ENCODE results near the gene DDX60.

DDX60 gene

DNA sequence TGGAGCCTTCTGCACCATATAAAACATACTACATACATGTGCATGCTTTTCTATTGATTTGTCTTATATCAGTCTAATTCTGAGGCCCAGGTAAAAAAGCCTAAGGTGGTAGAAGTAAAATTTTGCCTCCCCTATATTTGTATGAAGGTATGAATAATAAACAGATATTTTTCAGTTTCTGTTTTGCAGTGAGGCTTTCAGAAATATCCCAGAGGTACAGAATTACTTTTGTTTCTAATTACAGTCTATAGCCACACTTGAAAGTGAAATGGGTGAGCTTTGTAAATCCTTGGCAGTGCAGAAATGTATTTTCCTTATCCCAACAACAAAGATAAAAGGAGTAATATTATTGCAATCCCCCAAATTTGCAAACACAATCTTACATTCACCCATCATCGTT, 59.5 kb downstream of the DDX60 start:
- Histone ChIP-seq H3K36me3 (ENCODE audit: control insufficient read depth in 2 of 2, insufficient read depth in 1 of 2, low read length in 2 of 2) (no peaks in the 10 kb centered on the region), H3K9me3 (ENCODE audit: control insufficient read depth, insufficient read depth, low read depth, low read length) (no peaks in the 10 kb centered on the region), H3K4me1 (ENCODE audit: control insufficient read depth, insufficient read depth, low read length) (peaks cover 9% of the 10 kb centered on the region), H3K4me3 (ENCODE audit: low read depth, low read length) (no peak overlapping the region), H3K27ac (ENCODE audit: extremely low read depth, low read depth, low read length) (no peak overlapping the region)
- ChIA-PET POLR2A (no interaction called here), CTCF (no interaction called here)
- no peak for TF ChIP-seq ZNF202 (tag by site-specific recombination; IDR thresholded peaks at IDR 0.05; ENCODE audit: borderline replicate concordance)
- TF ChIP-seq, protein P1, sequence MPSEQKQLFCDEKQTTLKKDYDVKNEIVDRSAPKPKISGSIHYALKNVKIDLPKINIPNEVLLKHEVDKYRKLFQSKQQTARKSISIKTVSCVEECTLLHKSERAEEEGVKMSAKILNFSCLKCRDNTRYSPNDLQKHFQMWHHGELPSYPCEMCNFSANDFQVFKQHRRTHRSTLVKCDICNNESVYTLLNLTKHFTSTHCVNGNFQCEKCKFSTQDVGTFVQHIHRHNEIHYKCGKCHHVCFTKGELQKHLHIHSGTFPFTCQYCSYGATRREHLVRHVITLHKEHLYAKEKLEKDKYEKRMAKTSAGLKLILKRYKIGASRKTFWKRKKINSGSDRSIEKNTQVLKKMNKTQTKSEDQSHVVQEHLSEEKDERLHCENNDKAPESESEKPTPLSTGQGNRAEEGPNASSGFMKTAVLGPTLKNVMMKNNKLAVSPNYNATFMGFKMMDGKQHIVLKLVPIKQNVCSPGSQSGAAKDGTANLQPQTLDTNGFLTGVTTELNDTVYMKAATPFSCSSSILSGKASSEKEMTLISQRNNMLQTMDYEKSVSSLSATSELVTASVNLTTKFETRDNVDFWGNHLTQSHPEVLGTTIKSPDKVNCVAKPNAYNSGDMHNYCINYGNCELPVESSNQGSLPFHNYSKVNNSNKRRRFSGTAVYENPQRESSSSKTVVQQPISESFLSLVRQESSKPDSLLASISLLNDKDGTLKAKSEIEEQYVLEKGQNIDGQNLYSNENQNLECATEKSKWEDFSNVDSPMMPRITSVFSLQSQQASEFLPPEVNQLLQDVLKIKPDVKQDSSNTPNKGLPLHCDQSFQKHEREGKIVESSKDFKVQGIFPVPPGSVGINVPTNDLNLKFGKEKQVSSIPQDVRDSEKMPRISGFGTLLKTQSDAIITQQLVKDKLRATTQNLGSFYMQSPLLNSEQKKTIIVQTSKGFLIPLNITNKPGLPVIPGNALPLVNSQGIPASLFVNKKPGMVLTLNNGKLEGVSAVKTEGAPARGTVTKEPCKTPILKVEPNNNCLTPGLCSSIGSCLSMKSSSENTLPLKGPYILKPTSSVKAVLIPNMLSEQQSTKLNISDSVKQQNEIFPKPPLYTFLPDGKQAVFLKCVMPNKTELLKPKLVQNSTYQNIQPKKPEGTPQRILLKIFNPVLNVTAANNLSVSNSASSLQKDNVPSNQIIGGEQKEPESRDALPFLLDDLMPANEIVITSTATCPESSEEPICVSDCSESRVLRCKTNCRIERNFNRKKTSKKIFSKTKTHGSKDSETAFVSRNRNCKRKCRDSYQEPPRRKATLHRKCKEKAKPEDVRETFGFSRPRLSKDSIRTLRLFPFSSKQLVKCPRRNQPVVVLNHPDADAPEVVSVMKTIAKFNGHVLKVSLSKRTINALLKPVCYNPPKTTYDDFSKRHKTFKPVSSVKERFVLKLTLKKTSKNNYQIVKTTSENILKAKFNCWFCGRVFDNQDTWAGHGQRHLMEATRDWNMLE (tag by site-specific recombination; conservative IDR thresholded peaks at IDR 0.05; ENCODE audit: low read depth) = no peak

DNA sequence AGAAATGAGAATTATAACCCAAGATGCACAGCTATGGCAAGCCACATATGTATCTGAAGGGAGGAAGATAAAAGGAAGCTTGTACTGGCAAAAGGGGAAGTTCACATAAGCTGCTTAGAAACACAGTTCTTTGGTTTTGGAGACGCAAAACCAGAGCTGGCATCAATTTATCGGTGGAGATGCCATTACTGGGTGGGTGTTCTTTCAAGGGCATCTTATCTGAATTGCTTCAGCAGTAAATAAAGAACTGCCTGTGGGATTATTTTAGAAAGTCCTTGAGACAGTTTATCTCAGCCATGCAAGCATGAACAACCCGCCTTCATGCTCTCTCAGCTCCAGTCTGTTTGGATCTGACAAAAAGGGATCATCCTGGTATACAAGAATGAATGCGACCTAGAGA, 60.8 kb downstream of the DDX60 start:
- Histone ChIP-seq H3K36me3 (ENCODE audit: control insufficient read depth in 2 of 2, insufficient read depth in 1 of 2, low read length in 2 of 2) (no peaks in the 10 kb centered on the region), H3K4me1 (ENCODE audit: control insufficient read depth, insufficient read depth, low read length) (peaks cover 2% of the 10 kb centered on the region), H3K9me3 (ENCODE audit: control insufficient read depth, insufficient read depth, low read depth, low read length) (no peaks in the 10 kb centered on the region), H3K4me3 (ENCODE audit: low read depth, low read length) (no peak overlapping the region), H3K27ac (ENCODE audit: extremely low read depth, low read depth, low read length) (no peak overlapping the region)
- ChIA-PET CTCF (interaction anchor here (0.6 to 0.7 kb wide), 2 partner anchors 417 to 1298 kb away, joined by 3 to 4 read pairs; no protein-coding TSS in a partner anchor), POLR2A (no interaction called here)
- no peak for TF ChIP-seq ZNF24 (tag by site-specific recombination; IDR thresholded peaks at IDR 0.05)
- TF ChIP-seq, protein P2, sequence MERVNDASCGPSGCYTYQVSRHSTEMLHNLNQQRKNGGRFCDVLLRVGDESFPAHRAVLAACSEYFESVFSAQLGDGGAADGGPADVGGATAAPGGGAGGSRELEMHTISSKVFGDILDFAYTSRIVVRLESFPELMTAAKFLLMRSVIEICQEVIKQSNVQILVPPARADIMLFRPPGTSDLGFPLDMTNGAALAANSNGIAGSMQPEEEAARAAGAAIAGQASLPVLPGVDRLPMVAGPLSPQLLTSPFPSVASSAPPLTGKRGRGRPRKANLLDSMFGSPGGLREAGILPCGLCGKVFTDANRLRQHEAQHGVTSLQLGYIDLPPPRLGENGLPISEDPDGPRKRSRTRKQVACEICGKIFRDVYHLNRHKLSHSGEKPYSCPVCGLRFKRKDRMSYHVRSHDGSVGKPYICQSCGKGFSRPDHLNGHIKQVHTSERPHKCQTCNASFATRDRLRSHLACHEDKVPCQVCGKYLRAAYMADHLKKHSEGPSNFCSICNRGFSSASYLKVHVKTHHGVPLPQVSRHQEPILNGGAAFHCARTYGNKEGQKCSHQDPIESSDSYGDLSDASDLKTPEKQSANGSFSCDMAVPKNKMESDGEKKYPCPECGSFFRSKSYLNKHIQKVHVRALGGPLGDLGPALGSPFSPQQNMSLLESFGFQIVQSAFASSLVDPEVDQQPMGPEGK (tag by site-specific recombination; IDR thresholded peaks at IDR 0.05) = no peak
- no peak for TF ChIP-seq ZNF274 (IDR thresholded peaks at IDR 0.05; ENCODE audit: low read length)
- no peak for TF ChIP-seq ZNF274 (tag by site-specific recombination; IDR thresholded peaks at IDR 0.05; ENCODE audit: borderline replicate concordance)
- TF ChIP-seq ZSCAN30 (tag by site-specific recombination; IDR thresholded peaks at IDR 0.05) = no peak
- TF ChIP-seq, protein P3, sequence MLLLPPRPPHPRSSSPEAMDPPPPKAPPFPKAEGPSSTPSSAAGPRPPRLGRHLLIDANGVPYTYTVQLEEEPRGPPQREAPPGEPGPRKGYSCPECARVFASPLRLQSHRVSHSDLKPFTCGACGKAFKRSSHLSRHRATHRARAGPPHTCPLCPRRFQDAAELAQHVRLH (tag by site-specific recombination; IDR thresholded peaks at IDR 0.05) = no peak
- TF ChIP-seq ZNF830 (tag by site-specific recombination; IDR thresholded peaks at IDR 0.05; ENCODE audit: low read depth) = no peak
- no peak for TF ChIP-seq HOXC10 (CRISPR knock-in tag; IDR thresholded peaks at IDR 0.05)
- no peak for TF ChIP-seq BCL11A (tag by site-specific recombination; IDR thresholded peaks at IDR 0.05; ENCODE audit: low read depth)
- no peak for TF ChIP-seq MYNN (tag by site-specific recombination; IDR thresholded peaks at IDR 0.05; ENCODE audit: borderline replicate concordance)
- TF ChIP-seq, protein P4, sequence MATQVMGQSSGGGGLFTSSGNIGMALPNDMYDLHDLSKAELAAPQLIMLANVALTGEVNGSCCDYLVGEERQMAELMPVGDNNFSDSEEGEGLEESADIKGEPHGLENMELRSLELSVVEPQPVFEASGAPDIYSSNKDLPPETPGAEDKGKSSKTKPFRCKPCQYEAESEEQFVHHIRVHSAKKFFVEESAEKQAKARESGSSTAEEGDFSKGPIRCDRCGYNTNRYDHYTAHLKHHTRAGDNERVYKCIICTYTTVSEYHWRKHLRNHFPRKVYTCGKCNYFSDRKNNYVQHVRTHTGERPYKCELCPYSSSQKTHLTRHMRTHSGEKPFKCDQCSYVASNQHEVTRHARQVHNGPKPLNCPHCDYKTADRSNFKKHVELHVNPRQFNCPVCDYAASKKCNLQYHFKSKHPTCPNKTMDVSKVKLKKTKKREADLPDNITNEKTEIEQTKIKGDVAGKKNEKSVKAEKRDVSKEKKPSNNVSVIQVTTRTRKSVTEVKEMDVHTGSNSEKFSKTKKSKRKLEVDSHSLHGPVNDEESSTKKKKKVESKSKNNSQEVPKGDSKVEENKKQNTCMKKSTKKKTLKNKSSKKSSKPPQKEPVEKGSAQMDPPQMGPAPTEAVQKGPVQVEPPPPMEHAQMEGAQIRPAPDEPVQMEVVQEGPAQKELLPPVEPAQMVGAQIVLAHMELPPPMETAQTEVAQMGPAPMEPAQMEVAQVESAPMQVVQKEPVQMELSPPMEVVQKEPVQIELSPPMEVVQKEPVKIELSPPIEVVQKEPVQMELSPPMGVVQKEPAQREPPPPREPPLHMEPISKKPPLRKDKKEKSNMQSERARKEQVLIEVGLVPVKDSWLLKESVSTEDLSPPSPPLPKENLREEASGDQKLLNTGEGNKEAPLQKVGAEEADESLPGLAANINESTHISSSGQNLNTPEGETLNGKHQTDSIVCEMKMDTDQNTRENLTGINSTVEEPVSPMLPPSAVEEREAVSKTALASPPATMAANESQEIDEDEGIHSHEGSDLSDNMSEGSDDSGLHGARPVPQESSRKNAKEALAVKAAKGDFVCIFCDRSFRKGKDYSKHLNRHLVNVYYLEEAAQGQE (tag by site-specific recombination; IDR thresholded peaks at IDR 0.05) = no peak
- TF ChIP-seq GLIS2 (tag by site-specific recombination; IDR thresholded peaks at IDR 0.05) = no peak
